ENCODE data around the gene CARD6. TPM values are rescaled to one million over a fixed set of nuclear protein-coding genes. Genes with fewer than 3 reads are reported as not detected.
A peak's percentile ranks its signal among the peaks of the same experiment; 100 is the strongest.

The CARD6 gene
- total and polyA plus RNA-seq, 2 of the 13 experiments (the other 11 are each of a cell fraction or from before 2014, with no cell fraction given), result 0.33 to 1.4 TPM

DNA sequence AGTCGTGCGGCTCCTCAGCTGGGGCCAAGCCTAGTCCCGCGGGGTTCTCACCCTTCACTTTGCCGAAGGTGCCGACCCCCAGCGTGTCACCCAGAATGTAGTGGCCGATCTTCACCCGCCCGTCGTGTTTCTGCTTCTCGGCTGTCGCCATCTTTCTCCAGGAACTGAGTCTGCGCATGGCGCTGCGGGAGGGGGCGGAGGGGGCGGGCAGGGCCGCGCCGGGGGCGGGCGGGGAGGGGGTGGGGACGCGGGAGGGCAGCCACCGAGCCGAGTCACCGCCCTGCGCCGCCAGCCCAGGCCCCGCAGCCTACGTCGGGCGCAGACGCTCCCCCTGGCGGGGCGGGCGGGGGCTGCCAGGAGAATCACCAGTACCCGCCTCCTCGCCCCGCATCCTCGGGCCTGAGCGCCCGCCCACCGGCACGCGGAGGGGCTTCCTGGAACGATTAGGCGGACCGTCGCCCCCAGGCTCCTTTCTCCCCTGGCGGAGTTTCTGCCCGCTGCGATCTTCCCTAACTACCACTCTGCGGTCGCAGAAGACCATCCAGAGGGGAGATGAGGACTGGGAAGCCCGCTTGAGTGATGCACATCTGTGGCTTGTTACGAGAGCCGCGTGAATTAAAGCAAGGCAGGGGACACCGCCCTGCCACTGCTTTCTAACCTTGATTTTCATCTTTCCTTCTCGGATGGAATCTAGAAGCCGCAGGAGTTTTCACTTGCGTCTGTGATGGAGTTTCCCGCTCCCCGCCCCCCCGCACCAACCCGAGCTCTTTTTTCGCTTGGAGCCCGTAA is 43.0 kb upstream of the CARD6 start, which contains the start of gene PRKAA1 (continued):
- TF ChIP-seq, protein P1, sequence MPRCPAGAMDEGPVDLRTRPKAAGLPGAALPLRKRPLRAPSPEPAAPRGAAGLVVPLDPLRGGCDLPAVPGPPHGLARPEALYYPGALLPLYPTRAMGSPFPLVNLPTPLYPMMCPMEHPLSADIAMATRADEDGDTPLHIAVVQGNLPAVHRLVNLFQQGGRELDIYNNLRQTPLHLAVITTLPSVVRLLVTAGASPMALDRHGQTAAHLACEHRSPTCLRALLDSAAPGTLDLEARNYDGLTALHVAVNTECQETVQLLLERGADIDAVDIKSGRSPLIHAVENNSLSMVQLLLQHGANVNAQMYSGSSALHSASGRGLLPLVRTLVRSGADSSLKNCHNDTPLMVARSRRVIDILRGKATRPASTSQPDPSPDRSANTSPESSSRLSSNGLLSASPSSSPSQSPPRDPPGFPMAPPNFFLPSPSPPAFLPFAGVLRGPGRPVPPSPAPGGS (CRISPR knock-in tag; IDR thresholded peaks at IDR 0.05), result peak; percentile 59; the same call in 1 of the 2 replicates
- TF ChIP-seq ZNF230 (CRISPR knock-in tag; IDR thresholded peaks at IDR 0.05) (no peak), KLF13 (CRISPR knock-in tag; IDR thresholded peaks at IDR 0.05) (no peak), RERE (CRISPR knock-in tag; IDR thresholded peaks at IDR 0.05; ENCODE audit: low read depth) (no peak), ZNF280B (CRISPR knock-in tag; IDR thresholded peaks at IDR 0.05; ENCODE audit: borderline replicate concordance) (no peak), ZNF879 (CRISPR knock-in tag; IDR thresholded peaks at IDR 0.05) (no peak), ZNF34 (CRISPR knock-in tag; IDR thresholded peaks at IDR 0.05; ENCODE audit: borderline replicate concordance) (no peak), ZNF225 (CRISPR knock-in tag; IDR thresholded peaks at IDR 0.05) (no peak), XRCC5 (optimal IDR thresholded peaks at IDR 0.05; ENCODE audit: low read length) (no peak), ZNF773 (CRISPR knock-in tag; IDR thresholded peaks at IDR 0.05; ENCODE audit: borderline replicate concordance) (no peak; the same call in 1 of the 2 replicates), NFYB (CRISPR knock-in tag; IDR thresholded peaks at IDR 0.05) (no peak), DMAP1 (CRISPR knock-in tag; IDR thresholded peaks at IDR 0.05) (peak; percentile 59; the same call in 1 of the 2 replicates), ZBTB7A (CRISPR knock-in tag; IDR thresholded peaks at IDR 0.05) (peak; percentile 77; the same call in 1 of the 2 replicates), HMG20B (CRISPR knock-in tag; conservative IDR thresholded peaks at IDR 0.05) (no peak), ZNF326 (CRISPR knock-in tag; IDR thresholded peaks at IDR 0.05; ENCODE audit: borderline replicate concordance) (no peak), ZFX (CRISPR knock-in tag; IDR thresholded peaks at IDR 0.05; ENCODE audit: low read depth) (peak; percentile 74), FOSL2 (CRISPR knock-in tag; IDR thresholded peaks at IDR 0.05) (peak; percentile 10), MTA1 (CRISPR knock-in tag; IDR thresholded peaks at IDR 0.05; ENCODE audit: borderline replicate concordance) (peak; percentile 72; the same call in 1 of the 2 replicates), CENPX (CRISPR knock-in tag; IDR thresholded peaks at IDR 0.05) (no peak), ONECUT2 (CRISPR knock-in tag; IDR thresholded peaks at IDR 0.05) (no peak), BATF2 (CRISPR knock-in tag; IDR thresholded peaks at IDR 0.05) (no peak)
